Measurements from ENCODE around the gene AKR1B1. TPM values are rescaled to one million over a fixed set of nuclear protein-coding genes. Genes with fewer than 3 reads are reported as not detected.
A peak's percentile ranks its signal among the peaks of the same experiment; 100 is the strongest.

Gene AKR1B1
- total RNA-seq, 1 donor, result 85.8 TPM

- Histone ChIP-seq H4K20me1 (ENCODE audit: insufficient read depth, low read length) (no peaks in the 10 kb centered on the region), H3K79me2 (ENCODE audit: insufficient read depth, low read length) (no peaks in the 10 kb centered on the region), H3K4me3 (ENCODE audit: insufficient read depth, low read length) (peak overlapping the region; percentile 47), H3K4me1 (ENCODE audit: insufficient read depth, low read length) (peaks cover 7% of the 10 kb centered on the region), H3K4me2 (ENCODE audit: insufficient read depth, low read length) (peak overlapping the region; percentile 72), H3K27me3 (ENCODE audit: insufficient read depth, low read length) (no peaks in the 10 kb centered on the region), H2AFZ (ENCODE audit: low read length) (peak overlapping the region; percentile 82), H3K36me3 (ENCODE audit: insufficient read depth, low read length) (no peaks in the 10 kb centered on the region), H3K27ac (ENCODE audit: low read depth, low read length) (no peak overlapping the region), H3K9me3 (ENCODE audit: low read depth, low read length) (no peaks in the 10 kb centered on the region)
- DNase-seq (ENCODE audit: insufficient read length, low spot score, missing footprints), result peak; percentile 93
- TF ChIP-seq CTCF (IDR thresholded peaks at IDR 0.05; ENCODE audit: extremely low read depth, low read depth, low read length), result peak; percentile 89
These were observed 38.3 kb downstream of the AKR1B1 start for GRCh38 chr7:134420424-134421125.

- no peak for TF ChIP-seq CTCF (IDR thresholded peaks at IDR 0.05; ENCODE audit: extremely low read depth, low read depth, low read length)
- Histone ChIP-seq H4K20me1 (ENCODE audit: insufficient read depth, low read length) (no peaks in the 10 kb centered on the region), H3K4me2 (ENCODE audit: insufficient read depth, low read length) (peak overlapping the region; percentile 72), H3K4me3 (ENCODE audit: insufficient read depth, low read length) (no peak overlapping the region), H2AFZ (ENCODE audit: low read length) (peak overlapping the region; percentile 82), H3K79me2 (ENCODE audit: insufficient read depth, low read length) (no peaks in the 10 kb centered on the region), H3K27me3 (ENCODE audit: insufficient read depth, low read length) (no peaks in the 10 kb centered on the region), H3K9me3 (ENCODE audit: low read depth, low read length) (no peaks in the 10 kb centered on the region), H3K27ac (ENCODE audit: low read depth, low read length) (no peak overlapping the region), H3K4me1 (ENCODE audit: insufficient read depth, low read length) (peaks cover 7% of the 10 kb centered on the region), H3K36me3 (ENCODE audit: insufficient read depth, low read length) (no peaks in the 10 kb centered on the region)
- DNase-seq (ENCODE audit: insufficient read length, low spot score, missing footprints), result peak; percentile 78
These were observed 39.0 kb downstream of the AKR1B1 start for GRCh38 chr7:134419875-134420274.

- H4K20me1 ChIP-seq (ENCODE audit: insufficient read depth, low read length), result no peaks in the 10 kb centered on the region
- no peak overlapping the region for H3K4me3 ChIP-seq (ENCODE audit: insufficient read depth, low read length)
- no peak for DNase-seq (ENCODE audit: insufficient read length, low spot score, missing footprints)
- no peaks in the 10 kb centered on the region for H3K79me2 ChIP-seq (ENCODE audit: insufficient read depth, low read length)
- H3K27me3 ChIP-seq (ENCODE audit: insufficient read depth, low read length), result no peaks in the 10 kb centered on the region
- H3K4me1 ChIP-seq (ENCODE audit: insufficient read depth, low read length), result peaks cover 7% of the 10 kb centered on the region
- no peaks in the 10 kb centered on the region for H3K36me3 ChIP-seq (ENCODE audit: insufficient read depth, low read length)
- H3K27ac ChIP-seq (ENCODE audit: low read depth, low read length), result no peak overlapping the region
- no peaks in the 10 kb centered on the region for H3K9me3 ChIP-seq (ENCODE audit: low read depth, low read length)
- H2AFZ ChIP-seq (ENCODE audit: low read length), result no peak overlapping the region
- no peak overlapping the region for H3K4me2 ChIP-seq (ENCODE audit: insufficient read depth, low read length)
- no peak for TF ChIP-seq CTCF (IDR thresholded peaks at IDR 0.05; ENCODE audit: extremely low read depth, low read depth, low read length)
These were observed 39.8 kb downstream of the AKR1B1 start for GRCh38 chr7:134419085-134419484.

- no peak for DNase-seq (ENCODE audit: insufficient read length, low spot score, missing footprints)
These were observed 43.2 kb downstream of the AKR1B1 start for GRCh38 chr7:134415700-134416099.

More at GRCh38 chr7:134415700-134416099, 43.2 kb downstream of the AKR1B1 start:
- TF ChIP-seq CTCF (IDR thresholded peaks at IDR 0.05; ENCODE audit: extremely low read depth, low read depth, low read length), result no peak
- Histone ChIP-seq H3K9me3 (ENCODE audit: low read depth, low read length) (no peaks in the 10 kb centered on the region), H4K20me1 (ENCODE audit: insufficient read depth, low read length) (no peaks in the 10 kb centered on the region), H3K79me2 (ENCODE audit: insufficient read depth, low read length) (no peaks in the 10 kb centered on the region), H3K4me2 (ENCODE audit: insufficient read depth, low read length) (no peak overlapping the region), H2AFZ (ENCODE audit: low read length) (no peak overlapping the region), H3K4me1 (ENCODE audit: insufficient read depth, low read length) (peaks cover 3% of the 10 kb centered on the region), H3K27me3 (ENCODE audit: insufficient read depth, low read length) (no peaks in the 10 kb centered on the region), H3K36me3 (ENCODE audit: insufficient read depth, low read length) (no peaks in the 10 kb centered on the region), H3K27ac (ENCODE audit: low read depth, low read length) (no peak overlapping the region), H3K4me3 (ENCODE audit: insufficient read depth, low read length) (no peak overlapping the region)
